Skeletal muscle satellite cell (primary cell): Measurements from ENCODE around the gene RASAL3. TPM values are rescaled to one million over a fixed set of nuclear protein-coding genes. Genes with fewer than 3 reads are reported as not detected.

Source experiments
- H3K27me3 ChIP-seq: 2 replicates; pipeline ENCODE4 v1.7.0; 2013; ENCODE audit warnings: low read length; ENCODE audit not compliant: control insufficient read depth, insufficient read depth
- H3K36me3 ChIP-seq: 2 replicates; pipeline ENCODE4 v1.7.0; 2013; ENCODE audit warnings: mild to moderate bottlenecking, control low read depth, low read length; ENCODE audit not compliant: insufficient read depth
- H3K4me1 ChIP-seq: 2 replicates; pipeline ENCODE4 v1.7.0; 2013; ENCODE audit warnings: low read length; ENCODE audit not compliant: control insufficient read depth, insufficient read depth
- H3K4me2 ChIP-seq: 2 replicates; pipeline ENCODE4 v1.7.0; 2013; ENCODE audit warnings: mild to moderate bottlenecking, low read length
- H3K4me3 ChIP-seq: 2 replicates; pipeline ENCODE4 v1.7.0; 2013; ENCODE audit warnings: low read length
- H3K9ac ChIP-seq: 2 replicates; pipeline ENCODE4 v1.7.0; 2013; ENCODE audit warnings: mild to moderate bottlenecking, low read depth, low read length, moderate library complexity
- H3K9me3 ChIP-seq: replicated peaks from 2 replicates; pipeline ENCODE4 v1.7.0; 2013; ENCODE audit warnings: mild to moderate bottlenecking, control low read depth, low read length
- total RNA-seq: library from RNA; depleted of rRNA; stranded (reverse); fragments of >200 nt; gene quantifications from 2 replicates; pipeline ENCODE4 v1.2.3, GENCODE V29; 2012; rRNA removed

Gene RASAL3
- total RNA-seq, result not detected in 2 replicates

- no peak within 1 kb of the TSS for H3K4me2 ChIP-seq
- no peak within 1 kb of the TSS for H3K9ac ChIP-seq
- H3K36me3 ChIP-seq, result no peaks in the 10 kb centered on the region
- peaks cover 7% of the 10 kb centered on the region for H3K4me1 ChIP-seq
- no peak within 1 kb of the TSS for H3K4me3 ChIP-seq
- peaks cover 42% of the 10 kb centered on the region for H3K27me3 ChIP-seq
- no peaks in the 10 kb centered on the region for H3K9me3 ChIP-seq
Observed at GRCh38 chr19:15464394-15465385, at the start of gene RASAL3. RASAL3 (minus strand) TSS chr19:15464544; CDS start chr19:15464358, 186 bp downstream.

GRCh38 chr19:15511671-15512424 lies 47.5 kb upstream of the RASAL3 start:
- Histone ChIP-seq H3K9me3 (no peaks in the 10 kb centered on the region), H3K4me1 (no peaks in the 10 kb centered on the region), H3K4me3 (no peak overlapping the region), H3K36me3 (no peaks in the 10 kb centered on the region), H3K27me3 (peaks cover 21% of the 10 kb centered on the region), H3K4me2 (no peak overlapping the region), H3K9ac (no peak overlapping the region)

GRCh38 chr19:15508035-15508710 lies 43.8 kb upstream of the RASAL3 start, which contains the start of gene CYP4F22:
CYP4F22 (plus strand) TSS chr19:15508525; CDS start chr19:15525337, 16,812 bp downstream.
- Histone ChIP-seq H3K9ac (no peak within 1 kb of the TSS), H3K27me3 (peaks cover 21% of the 10 kb centered on the region), H3K9me3 (no peaks in the 10 kb centered on the region), H3K4me2 (no peak within 1 kb of the TSS), H3K4me1 (no peaks in the 10 kb centered on the region), H3K36me3 (no peaks in the 10 kb centered on the region), H3K4me3 (no peak within 1 kb of the TSS)

GRCh38 chr19:15507068-15508034 lies 43.0 kb upstream of the RASAL3 start:
- H3K9me3 ChIP-seq, result no peaks in the 10 kb centered on the region

GRCh38 chr19:15506074-15506571 lies 41.8 kb upstream of the RASAL3 start:
- Histone ChIP-seq H3K4me1 (no peaks in the 10 kb centered on the region), H3K9ac (no peak overlapping the region), H3K4me3 (no peak overlapping the region), H3K36me3 (no peaks in the 10 kb centered on the region), H3K9me3 (no peaks in the 10 kb centered on the region), H3K27me3 (peaks cover 23% of the 10 kb centered on the region), H3K4me2 (no peak overlapping the region)

More at GRCh38 chr19:15507068-15508034, 43.0 kb upstream of the RASAL3 start:
- no peak overlapping the region for H3K9ac ChIP-seq
- H3K4me3 ChIP-seq, result no peak overlapping the region
- H3K4me1 ChIP-seq, result no peaks in the 10 kb centered on the region
- peaks cover 21% of the 10 kb centered on the region for H3K27me3 ChIP-seq
- H3K36me3 ChIP-seq, result no peaks in the 10 kb centered on the region
- no peak overlapping the region for H3K4me2 ChIP-seq

GRCh38 chr19:15502264-15502663 lies 37.9 kb upstream of the RASAL3 start:
- H3K27me3 ChIP-seq, result peaks cover 3% of the 10 kb centered on the region

GRCh38 chr19:15501596-15501995 lies 37.3 kb upstream of the RASAL3 start:
- Histone ChIP-seq H3K9me3 (no peaks in the 10 kb centered on the region), H3K4me2 (no peak overlapping the region), H3K9ac (no peak overlapping the region), H3K36me3 (no peaks in the 10 kb centered on the region), H3K27me3 (peaks cover 3% of the 10 kb centered on the region), H3K4me1 (no peaks in the 10 kb centered on the region), H3K4me3 (no peak overlapping the region)

More at GRCh38 chr19:15502264-15502663, 37.9 kb upstream of the RASAL3 start:
- H3K4me1 ChIP-seq, result no peaks in the 10 kb centered on the region
- no peak overlapping the region for H3K4me2 ChIP-seq
- H3K4me3 ChIP-seq, result no peak overlapping the region
- no peak overlapping the region for H3K9ac ChIP-seq
- H3K36me3 ChIP-seq, result no peaks in the 10 kb centered on the region
- no peaks in the 10 kb centered on the region for H3K9me3 ChIP-seq

GRCh38 chr19:15498910-15499309 lies 34.6 kb upstream of the RASAL3 start:
- Histone ChIP-seq H3K4me3 (no peak overlapping the region), H3K4me1 (no peaks in the 10 kb centered on the region), H3K9ac (no peak overlapping the region), H3K27me3 (peaks cover 3% of the 10 kb centered on the region), H3K4me2 (no peak overlapping the region), H3K9me3 (no peaks in the 10 kb centered on the region), H3K36me3 (no peaks in the 10 kb centered on the region)

GRCh38 chr19:15498156-15498858 lies 34.0 kb upstream of the RASAL3 start:
- H3K4me1 ChIP-seq, result no peaks in the 10 kb centered on the region
- H3K4me3 ChIP-seq, result no peak overlapping the region
- H3K27me3 ChIP-seq, result peaks cover 3% of the 10 kb centered on the region
- no peak overlapping the region for H3K4me2 ChIP-seq
- no peak overlapping the region for H3K9ac ChIP-seq
- no peaks in the 10 kb centered on the region for H3K36me3 ChIP-seq
- no peaks in the 10 kb centered on the region for H3K9me3 ChIP-seq

GRCh38 chr19:15495151-15495550 lies 30.8 kb upstream of the RASAL3 start:
- H3K36me3 ChIP-seq, result no peaks in the 10 kb centered on the region
- H3K27me3 ChIP-seq, result no peaks in the 10 kb centered on the region
- H3K4me1 ChIP-seq, result no peaks in the 10 kb centered on the region
- no peak overlapping the region for H3K4me3 ChIP-seq
- no peak overlapping the region for H3K9ac ChIP-seq
- H3K9me3 ChIP-seq, result no peaks in the 10 kb centered on the region
- no peak overlapping the region for H3K4me2 ChIP-seq
